ENCODE measurements around the gene FLRT2. TPM values are rescaled to one million over a fixed set of nuclear protein-coding genes. Genes with fewer than 3 reads are reported as not detected.

FLRT2 gene
- total and polyA plus RNA-seq, 2 of the 4 experiments (the other 2 are of a cell fraction) = 10.2 to 13.1 TPM

- Histone ChIP-seq H2BK20ac (ENCODE audit: low read depth, low read length) (no peak overlapping the region), H4K20me1 (ENCODE audit: insufficient read depth, low read length) (no peaks in the 10 kb centered on the region), H2BK5ac (ENCODE audit: low read depth, low read length, poor library complexity, severe bottlenecking) (no peak overlapping the region), H4K5ac (ENCODE audit: low read depth, low read length) (no peak overlapping the region), H3K9me1 (ENCODE audit: insufficient read depth, low read length) (no peaks in the 10 kb centered on the region), H3K27ac (ENCODE audit: insufficient read depth, low read length) (no peak overlapping the region), H2BK15ac (ENCODE audit: low read depth, low read length) (no peak overlapping the region), H3K14ac (replicated peaks; ENCODE audit: low read depth, low read length) (no peak overlapping the region), H2AK9ac (replicated peaks; ENCODE audit: low read depth, low read length, poor library complexity) (no peak overlapping the region), H3K79me1 (ENCODE audit: low read depth in 1 of 2, low read length in 2 of 2) (no peaks in the 10 kb centered on the region), H3K9ac (ENCODE audit: low read depth, low read length) (no peak overlapping the region), H2BK120ac (ENCODE audit: low read depth, low read length) (no peak overlapping the region), H4K8ac (ENCODE audit: low read depth in 2 of 2, low read length in 2 of 2) (no peak overlapping the region), H3K36me3 (ENCODE audit: control insufficient read depth, insufficient read depth, low read length) (no peaks in the 10 kb centered on the region), H3K23ac (ENCODE audit: low read depth, low read length) (no peak overlapping the region), H3K4ac (ENCODE audit: low read depth, low read length) (0 out of 2 replicates have a peak overlapping the region, but pooled peaks have one; percentile 22), H3K4me3 (ENCODE audit: insufficient read depth, low read depth, low read length) (no peak overlapping the region), H3K9me3 (ENCODE audit: control insufficient read depth, insufficient read depth, low read length) (no peaks in the 10 kb centered on the region), H3K27me3 (ENCODE audit: control insufficient read depth, insufficient read depth, low read length) (no peaks in the 10 kb centered on the region), H3K18ac (ENCODE audit: low read depth, low read length) (no peak overlapping the region), H4K91ac (ENCODE audit: insufficient read depth, low read depth, low read length) (no peak overlapping the region), H3K4me2 (ENCODE audit: low read depth, low read length) (no peak overlapping the region), H2AK5ac (ENCODE audit: low read depth, low read length) (no peak overlapping the region), H2AFZ (replicated peaks; ENCODE audit: low read length, poor library complexity) (no peak overlapping the region), H3K56ac (ENCODE audit: extremely low read depth, insufficient read depth, low read length) (no peak overlapping the region), H3K4me1 (ENCODE audit: control insufficient read depth, insufficient read depth, low read length) (peaks cover 2% of the 10 kb centered on the region; the same call in 1 of the 2 replicates)
- BruUV-seq (replicated peaks) = no TSS peak
- intact Hi-C loops (cut with micrococcal nuclease) (no loop called here), dilution Hi-C loops (cut with HindIII; ENCODE audit: low sequenced_read_pairs, unreplicated experiment) (no loop called here), in situ Hi-C loops (cut with MboI; ENCODE audit: low sequenced_read_pairs) (no loop called here)
- TF ChIP-seq USF2 (IDR thresholded peaks at IDR 0.05; ENCODE audit: low read depth, low read length) = no peak
- TF ChIP-seq MXI1 (IDR thresholded peaks at IDR 0.05; ENCODE audit: borderline replicate concordance, low read depth, low read length) = no peak
- TF ChIP-seq MAZ (IDR thresholded peaks at IDR 0.05; ENCODE audit: borderline replicate concordance, low read depth, low read length) = no peak
- TF ChIP-seq FOS (IDR thresholded peaks at IDR 0.05; ENCODE audit: low read depth, low read length) = no peak
- 0 out of 2 replicates have a peak, but pooled peaks have one; percentile 4 for TF ChIP-seq MAFK (IDR thresholded peaks at IDR 0.05; ENCODE audit: low read depth, low read length)
- TF ChIP-seq CEBPB (IDR thresholded peaks at IDR 0.05; ENCODE audit: low read depth, low read length) = no peak
- TF ChIP-seq BHLHE40 (IDR thresholded peaks at IDR 0.05; ENCODE audit: low read depth, low read length) = no peak
- no peak for ATAC-seq (ENCODE audit: low read depth)
- CTCF ChIA-PET = no interaction called here
- DNase-seq = no peak
- POLR2A ChIA-PET (ENCODE audit: unreplicated experiment) = interaction anchor here (0.6 kb wide), 1 partner anchor 105 kb away, joined by 3 read pairs; no protein-coding TSS in a partner anchor
Observed at GRCh38 chr14:85483652-85484051, 46.3 kb upstream of the FLRT2 start.
